Limb (tissue), 2 donors: Measurements from ENCODE around the gene MINK1.

ENCODE experiments used
- DNase-seq, 2 donors: peaks; one replicate each; pipeline ENCODE4 v3.0.0-alpha.2; 2016; ENCODE audit errors: extremely low spot score in 2 of 2

Gene MINK1

DNA sequence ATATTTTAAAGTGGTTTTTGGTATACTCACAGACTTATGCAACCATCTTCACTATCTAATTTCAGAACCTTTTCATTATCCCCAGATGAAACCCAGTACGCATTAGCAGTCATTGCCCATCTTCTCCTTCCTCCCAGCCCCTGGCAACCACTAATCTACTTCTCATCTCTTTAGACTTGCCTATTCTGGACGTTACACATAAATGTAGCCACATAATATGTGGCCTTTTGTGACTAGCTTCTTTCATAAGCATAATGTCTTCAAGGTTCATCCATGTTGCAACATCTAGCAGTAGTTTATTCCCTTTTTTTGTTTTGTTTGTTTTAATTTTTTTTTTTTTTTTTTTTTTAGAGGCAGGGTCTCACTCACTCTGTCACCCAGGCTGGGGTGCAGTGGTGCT is 37.7 kb downstream of the MINK1 start:
- no peak for DNase-seq

DNA sequence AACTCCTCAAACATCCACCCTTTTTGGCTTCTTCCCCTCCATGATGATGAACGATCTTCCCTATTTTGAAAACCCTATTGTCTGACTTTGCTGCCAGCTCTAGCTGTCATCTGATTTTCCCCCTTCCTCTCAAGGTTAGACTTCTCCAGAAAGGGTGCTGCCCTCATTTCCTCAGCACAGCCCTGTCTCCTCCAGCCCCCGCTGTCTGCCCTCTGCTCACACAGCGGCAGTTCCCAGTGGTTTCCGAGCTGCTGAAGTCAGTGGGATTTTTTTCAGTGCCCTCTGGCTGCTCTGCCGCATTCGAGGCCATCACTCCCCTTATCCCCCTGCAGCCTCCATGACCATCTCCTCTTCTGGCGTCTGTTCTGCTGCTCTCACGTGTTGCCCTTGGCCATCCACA is 39.6 kb downstream of the MINK1 start:
- DNase-seq = no peak

DNA sequence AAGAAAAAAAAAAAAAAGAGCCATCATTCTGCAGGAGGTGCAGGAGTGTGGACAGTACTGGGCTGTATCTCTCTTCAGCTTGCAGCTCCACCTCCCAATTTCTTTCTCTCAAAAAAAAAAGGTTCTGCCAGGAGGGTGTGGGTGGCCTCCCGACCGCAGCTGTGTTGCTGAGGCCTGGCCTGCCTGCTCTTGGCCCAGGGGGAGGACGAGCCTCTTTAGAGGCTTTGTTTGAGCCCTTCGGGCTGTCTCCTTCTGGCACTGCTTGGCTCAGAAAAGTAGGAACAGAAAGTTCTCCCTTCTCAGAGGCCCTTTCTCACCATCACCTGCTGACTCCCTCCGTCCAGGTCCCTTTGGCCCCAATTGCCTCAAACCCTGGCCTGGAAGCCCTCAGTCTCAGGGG is 43.9 kb downstream of the MINK1 start:
- no peak for DNase-seq

DNA sequence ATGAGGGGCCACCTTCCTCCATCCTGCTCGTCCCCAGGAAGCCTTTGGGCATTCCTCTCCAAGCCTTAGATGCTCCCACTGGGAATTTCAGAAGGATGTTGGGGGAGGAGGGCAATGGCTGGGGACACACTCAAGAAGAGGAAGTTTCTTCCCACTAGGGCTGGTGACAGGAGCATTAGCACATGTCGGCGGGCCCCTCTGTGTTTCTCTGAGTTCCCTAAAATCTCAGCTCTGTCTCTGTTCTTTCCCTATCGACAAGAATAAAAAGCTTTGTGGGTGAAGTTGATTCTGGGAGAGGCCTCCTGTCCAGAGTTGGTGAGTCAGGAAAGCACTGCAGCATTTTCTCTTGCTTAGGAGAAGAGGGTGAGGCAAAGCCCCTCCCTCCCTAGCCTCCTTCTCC is 46.5 kb downstream of the MINK1 start:
- no peak for DNase-seq

DNA sequence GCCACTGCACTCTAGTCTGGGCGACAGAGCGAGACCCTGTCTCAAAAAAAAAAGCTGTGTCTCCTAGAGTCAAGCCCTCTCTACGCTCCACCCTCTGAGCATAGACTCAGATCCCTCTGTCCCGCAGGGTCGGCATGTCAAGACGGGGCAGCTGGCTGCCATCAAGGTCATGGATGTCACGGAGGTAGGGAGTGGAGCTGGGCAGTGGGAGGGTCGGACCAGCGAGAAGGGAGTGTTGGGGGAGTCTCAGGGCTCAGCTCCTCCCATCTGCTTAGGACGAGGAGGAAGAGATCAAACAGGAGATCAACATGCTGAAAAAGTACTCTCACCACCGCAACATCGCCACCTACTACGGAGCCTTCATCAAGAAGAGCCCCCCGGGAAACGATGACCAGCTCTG is 47.7 kb downstream of the MINK1 start:
- DNase-seq = no peak

DNA sequence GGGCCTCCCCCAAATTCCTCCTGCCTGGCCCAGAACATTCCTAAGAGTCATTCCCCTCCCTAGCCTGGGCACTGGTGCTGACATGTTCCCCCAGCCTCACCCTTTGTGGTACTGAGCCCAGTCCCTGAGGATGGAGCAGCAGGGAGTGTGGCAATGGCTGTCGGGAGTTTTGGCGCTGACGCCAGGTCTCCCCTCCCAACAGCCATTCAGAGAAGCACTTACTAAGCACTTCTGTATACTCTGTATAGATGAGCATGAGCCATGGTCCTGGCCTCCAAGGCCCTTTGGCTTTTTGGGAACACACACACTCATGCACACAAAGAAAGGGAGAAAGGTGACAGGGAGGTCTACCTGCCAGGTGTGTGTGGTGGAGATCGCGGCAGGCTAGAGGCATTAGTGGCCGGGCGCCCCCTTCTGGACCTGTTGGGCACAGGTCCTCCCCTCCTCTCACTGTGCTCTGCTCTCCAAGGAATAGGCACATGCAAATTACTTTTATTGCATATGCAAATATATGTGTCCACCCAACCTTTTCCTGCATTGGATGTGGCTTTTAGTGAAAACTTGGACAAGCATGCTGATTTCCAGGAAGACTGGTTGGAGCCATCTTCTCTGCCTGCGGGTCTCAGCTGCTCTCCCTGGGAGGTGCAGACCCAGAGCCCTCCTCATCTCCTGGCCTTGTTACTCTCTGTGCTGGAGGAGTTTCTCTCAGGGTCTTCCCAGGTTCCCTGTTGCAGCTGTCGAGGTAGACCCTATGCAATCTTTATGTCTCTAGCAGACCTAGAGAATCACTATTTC is 48.8 kb downstream of the MINK1 start:
- DNase-seq = peak in 1 of 2 donors; percentile 62

DNA sequence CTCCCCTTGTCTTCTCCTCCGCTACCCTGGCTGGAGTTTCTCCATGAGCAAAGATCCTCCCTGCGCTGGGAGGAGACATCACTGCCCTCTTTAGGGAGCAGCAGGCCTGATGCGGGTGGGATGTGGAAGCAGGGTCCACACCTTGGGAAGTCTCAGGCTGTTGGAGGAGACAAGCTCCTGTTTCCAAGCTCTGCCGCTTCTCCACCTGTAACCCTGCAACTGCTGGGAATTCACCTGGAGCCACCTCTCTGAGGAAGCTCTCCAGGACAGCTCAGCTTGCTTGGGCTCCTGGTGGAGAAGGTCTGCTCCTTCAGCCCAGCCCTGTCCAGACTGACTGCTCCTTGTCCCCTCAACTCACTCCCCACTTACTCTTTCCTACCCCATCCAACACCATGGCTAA is 51.3 kb downstream of the MINK1 start:
- no peak for DNase-seq

DNA sequence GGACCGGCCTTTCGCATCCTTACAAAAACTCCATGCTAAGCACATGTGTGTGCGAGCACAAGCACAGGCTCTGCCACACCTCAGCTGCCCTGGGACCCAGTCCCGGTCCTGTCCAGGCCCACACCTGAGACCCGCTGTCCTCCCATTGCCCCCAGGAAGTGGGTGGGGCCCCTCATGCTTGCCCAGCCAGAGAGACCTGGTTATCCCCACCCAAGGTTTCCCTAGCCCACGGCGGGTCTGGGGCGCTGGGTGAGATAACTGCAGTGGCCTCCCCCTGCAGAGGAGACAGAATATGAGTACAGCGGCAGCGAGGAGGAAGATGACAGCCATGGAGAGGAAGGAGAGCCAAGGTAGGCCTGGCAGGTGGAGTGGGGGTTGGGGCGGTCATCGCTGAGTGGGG is 53.7 kb downstream of the MINK1 start:
- no peak for DNase-seq

DNA sequence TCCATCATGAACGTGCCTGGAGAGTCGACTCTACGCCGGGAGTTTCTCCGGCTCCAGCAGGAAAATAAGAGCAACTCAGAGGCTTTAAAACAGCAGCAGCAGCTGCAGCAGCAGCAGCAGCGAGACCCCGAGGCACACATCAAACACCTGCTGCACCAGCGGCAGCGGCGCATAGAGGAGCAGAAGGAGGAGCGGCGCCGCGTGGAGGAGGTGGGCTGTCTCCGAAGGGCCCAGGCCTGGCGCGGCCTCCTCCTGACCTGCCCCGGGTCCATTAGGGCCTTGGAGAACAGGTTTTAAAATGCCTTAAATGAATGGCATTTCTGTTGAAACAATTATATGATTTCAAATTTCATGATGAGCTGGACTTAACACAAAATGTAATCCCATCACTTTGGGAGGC is 54.4 kb downstream of the MINK1 start:
- DNase-seq = no peak

DNA sequence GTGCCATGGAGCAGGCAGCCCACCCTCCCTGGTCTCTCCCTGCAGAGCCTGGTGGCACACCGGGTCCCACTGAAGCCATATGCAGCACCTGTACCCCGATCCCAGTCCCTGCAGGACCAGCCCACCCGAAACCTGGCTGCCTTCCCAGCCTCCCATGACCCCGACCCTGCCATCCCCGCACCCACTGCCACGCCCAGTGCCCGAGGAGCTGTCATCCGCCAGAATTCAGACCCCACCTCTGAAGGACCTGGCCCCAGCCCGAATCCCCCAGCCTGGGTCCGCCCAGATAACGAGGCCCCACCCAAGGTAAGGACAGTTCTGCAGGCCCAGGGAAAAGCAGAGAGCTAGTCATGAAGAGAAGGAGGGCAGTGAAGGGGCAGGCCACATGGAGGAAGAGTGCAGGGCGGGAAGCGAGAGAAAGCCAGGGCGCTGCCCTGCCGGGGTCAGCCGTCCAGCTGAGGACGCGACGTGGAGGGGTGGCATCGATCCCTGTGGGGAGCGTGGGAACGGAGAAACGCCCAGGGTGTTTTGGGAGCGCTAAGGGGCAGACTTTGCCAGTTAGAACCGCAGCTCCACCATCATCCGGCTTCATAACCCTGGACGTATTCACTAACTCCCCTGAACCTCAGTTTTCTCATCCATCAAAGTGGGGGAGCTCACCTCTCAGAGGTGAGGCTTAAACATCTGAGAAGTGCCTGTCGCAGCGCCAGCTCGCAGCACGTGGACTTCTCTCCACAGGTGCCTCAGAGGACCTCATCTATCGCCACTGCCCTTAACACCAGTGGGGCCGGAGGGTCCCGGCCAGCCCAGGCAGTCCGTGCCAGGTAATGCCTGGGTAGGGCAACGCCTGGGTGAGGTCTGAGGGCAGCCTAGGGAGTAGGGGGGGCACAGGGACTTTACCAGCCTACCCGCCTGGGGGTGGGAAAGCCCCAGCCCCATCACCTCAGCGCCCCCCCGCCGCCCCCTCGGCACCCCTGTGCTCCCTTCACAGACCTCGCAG is 58.6 kb downstream of the MINK1 start:
- DNase-seq = no peak

DNA sequence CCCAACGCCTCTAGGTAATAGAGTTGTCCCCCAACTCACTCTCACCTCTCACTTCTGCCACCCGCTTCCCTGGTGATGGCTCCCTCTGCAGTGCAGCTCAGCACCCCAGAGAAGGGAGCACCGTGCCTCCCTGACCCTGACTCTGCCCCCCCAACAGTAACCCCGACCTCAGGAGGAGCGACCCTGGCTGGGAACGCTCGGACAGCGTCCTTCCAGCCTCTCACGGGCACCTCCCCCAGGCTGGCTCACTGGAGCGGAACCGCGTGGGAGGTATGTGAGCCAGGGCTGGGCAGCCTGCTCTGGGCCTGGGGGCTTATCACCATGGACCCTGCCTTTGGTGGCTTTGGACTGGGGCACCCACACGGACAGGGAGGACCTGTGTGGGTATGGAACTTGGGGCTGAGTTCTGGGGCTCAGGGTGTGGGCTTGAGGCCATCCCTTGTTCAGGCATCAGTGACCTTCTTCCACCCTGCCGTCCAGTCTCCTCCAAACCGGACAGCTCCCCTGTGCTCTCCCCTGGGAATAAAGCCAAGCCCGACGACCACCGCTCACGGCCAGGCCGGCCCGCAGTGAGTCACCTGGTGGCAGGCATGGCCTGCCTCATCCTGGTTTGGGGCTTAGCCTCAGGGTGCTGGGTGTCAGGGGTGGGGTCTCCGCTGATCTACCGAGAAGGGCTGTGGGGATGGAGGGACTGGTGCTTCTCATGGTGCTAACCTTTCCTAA is 59.5 kb downstream of the MINK1 start:
- DNase-seq = no peak

DNA sequence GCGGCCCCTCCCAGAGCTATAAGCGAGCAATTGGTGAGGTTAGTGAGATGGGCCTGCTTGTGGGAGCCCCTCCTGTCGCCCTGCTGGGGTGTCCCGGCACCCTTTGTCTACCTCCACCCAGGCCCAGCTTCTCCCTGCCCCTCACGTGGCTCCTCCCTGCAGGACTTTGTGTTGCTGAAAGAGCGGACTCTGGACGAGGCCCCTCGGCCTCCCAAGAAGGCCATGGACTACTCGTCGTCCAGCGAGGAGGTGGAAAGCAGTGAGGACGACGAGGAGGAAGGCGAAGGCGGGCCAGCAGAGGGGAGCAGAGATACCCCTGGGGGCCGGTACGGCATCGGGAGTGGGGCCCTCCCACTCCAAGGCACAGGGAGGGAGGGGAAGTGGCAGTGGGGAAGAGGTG is 60.1 kb downstream of the MINK1 start:
- no peak for DNase-seq

DNA sequence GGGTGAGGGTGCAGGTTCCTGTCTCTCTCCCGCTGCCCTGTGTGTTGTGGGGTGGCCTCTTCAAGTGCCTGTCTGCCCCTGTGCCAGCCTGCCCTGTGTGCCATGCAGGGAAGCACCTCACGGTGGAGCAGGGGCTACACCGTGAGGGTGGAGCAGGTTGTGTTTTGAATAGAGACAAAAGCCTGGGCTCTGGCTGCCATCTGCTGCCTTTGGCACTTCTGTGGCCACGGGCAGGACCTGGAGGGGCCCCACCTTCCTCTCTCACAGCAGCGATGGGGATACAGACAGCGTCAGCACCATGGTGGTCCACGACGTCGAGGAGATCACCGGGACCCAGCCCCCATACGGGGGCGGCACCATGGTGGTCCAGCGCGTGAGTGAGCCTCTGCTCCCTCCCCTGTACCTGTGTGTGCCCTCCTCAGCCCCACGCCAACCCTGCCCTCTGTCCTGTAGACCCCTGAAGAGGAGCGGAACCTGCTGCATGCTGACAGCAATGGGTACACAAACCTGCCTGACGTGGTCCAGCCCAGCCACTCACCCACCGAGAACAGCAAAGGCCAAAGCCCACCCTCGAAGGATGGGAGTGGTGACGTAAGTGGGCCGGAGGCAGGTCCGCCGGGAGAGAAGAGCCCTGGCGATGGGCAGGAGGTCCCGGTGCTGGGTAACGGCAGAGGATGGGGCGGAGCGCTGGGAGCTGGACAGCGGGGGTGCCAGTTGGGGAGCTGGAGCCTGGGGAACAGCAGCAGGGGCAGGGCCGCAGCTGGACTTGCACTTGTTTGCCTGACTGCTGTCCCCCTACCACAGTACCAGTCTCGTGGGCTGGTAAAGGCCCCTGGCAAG is 60.8 kb downstream of the MINK1 start:
- no peak for DNase-seq

DNA sequence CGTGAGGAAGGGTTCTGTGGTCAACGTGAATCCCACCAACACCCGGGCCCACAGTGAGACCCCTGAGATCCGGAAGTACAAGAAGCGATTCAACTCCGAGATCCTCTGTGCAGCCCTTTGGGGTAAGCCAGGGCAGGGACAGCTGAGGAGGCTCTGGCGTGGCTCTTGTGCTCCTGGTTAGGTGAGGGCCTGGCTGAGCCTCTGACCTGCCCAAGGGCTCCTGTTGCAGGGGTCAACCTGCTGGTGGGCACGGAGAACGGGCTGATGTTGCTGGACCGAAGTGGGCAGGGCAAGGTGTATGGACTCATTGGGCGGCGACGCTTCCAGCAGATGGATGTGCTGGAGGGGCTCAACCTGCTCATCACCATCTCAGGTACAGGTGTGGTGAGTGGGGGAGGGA is 62.0 kb downstream of the MINK1 start:
- no peak for DNase-seq

DNA sequence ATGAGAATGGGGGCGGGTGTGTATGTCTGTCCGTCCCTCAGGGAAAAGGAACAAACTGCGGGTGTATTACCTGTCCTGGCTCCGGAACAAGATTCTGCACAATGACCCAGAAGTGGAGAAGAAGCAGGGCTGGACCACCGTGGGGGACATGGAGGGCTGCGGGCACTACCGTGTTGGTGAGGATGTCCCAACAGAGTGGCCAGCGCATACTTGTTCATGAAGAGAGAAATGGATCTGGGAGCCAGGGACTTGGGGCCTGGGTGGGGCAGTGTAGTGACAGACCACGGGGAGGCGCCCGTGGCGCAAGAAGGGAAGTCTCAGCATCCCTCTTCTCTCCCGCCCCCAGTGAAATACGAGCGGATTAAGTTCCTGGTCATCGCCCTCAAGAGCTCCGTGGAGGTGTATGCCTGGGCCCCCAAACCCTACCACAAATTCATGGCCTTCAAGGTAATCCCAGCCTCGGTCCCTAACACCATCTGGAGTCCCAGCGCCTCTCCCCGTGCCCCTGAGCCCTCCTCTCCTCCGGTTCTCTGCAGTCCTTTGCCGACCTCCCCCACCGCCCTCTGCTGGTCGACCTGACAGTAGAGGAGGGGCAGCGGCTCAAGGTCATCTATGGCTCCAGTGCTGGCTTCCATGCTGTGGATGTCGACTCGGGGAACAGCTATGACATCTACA is 62.7 kb downstream of the MINK1 start:
- peak in 1 of 2 donors; percentile 37 for DNase-seq

DNA sequence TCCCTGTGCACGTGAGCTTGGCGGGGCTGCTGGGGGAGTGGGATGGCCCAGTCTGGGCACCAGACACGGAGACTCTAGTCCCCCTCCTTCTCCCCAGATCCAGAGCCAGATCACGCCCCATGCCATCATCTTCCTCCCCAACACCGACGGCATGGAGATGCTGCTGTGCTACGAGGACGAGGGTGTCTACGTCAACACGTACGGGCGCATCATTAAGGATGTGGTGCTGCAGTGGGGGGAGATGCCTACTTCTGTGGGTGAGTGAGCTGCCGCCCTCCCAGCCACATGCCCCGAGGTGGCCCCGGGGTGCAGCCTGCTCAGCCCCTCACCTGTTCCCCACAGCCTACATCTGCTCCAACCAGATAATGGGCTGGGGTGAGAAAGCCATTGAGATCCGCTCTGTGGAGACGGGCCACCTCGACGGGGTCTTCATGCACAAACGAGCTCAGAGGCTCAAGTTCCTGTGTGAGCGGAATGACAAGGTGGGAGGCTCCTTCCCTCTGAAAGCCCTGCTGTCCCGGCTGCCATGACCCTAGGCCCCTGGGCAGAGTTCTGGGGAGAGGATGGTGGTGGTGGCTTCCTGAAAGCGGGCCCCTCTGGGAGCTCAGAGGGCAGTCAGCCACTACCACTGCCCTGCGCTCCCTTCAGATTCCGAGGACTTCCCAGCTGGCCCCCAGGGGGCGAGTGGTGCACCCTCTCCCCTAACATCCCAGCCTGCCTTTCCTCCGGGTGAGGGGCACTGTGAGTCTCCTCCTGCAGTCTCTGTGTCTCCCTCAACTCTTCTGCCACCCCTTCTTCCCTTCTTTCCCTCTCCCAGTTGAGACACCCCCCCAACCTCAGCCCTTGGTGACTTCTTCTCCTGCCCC is 63.4 kb downstream of the MINK1 start:
- peak in 1 of 2 donors; percentile 28 for DNase-seq

DNA sequence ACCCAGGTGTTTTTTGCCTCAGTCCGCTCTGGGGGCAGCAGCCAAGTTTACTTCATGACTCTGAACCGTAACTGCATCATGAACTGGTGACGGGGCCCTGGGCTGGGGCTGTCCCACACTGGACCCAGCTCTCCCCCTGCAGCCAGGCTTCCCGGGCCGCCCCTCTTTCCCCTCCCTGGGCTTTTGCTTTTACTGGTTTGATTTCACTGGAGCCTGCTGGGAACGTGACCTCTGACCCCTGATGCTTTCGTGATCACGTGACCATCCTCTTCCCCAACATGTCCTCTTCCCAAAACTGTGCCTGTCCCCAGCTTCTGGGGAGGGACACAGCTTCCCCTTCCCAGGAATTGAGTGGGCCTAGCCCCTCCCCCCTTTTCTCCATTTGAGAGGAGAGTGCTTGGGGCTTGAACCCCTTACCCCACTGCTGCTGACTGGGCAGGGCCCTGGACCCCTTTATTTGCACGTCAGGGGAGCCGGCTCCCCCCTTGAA is 64.1 kb downstream of the MINK1 start:
- DNase-seq = peak in 1 of 2 donors; percentile 33

DNA sequence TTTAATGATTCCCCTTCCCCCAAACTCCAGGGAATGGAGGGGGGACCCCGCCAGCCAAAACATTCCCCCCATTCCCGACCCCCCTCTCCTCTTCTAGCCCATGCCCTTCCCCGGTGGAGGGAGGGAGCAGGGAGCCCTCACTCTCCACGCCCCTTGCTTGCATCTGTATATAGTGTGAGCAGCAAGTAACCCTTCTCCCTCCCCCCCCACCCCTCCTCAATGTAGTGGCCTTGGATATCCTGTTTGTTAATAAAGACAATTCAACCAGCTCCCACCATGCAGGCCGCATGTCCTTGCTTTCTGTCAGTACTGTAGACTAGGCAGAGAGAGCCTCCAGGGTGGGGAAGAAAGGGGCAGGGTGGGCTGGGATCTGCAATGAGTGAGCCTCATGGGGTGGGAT is 64.6 kb downstream of the MINK1 start:
- peak in 1 of 2 donors; percentile 30 for DNase-seq

DNA sequence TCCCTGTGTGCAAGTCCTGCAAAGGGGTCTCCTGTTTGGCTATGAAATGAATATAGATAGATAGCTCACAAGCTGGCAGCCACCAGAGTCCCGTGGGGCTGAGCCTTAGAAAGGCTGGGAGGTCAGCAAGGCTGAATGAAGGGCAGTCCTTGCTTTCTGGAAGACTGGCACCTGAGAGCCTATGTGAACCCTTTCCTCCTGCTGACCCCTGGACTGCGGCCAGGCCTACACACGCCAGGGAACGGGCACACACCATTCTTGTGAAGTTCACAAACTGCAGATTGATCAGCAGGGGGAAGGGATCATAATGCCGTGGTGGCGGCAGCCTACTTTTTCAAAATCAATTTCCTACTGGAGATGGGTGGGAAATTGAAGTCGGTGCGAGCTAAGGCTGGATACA is 65.2 kb downstream of the MINK1 start:
- no peak for DNase-seq
